LNCAP (cell line): ENCODE measurements around the gene TAF11L13.
"Not testable (repeated sequence)": the region's sequence is repeated elsewhere in the genome, so short reads cannot be mapped to it uniquely, and the experiment has no call there.

ENCODE experiments used
- TF ChIP-seq, protein P1 (sequence below): fragments of 450-650 bp; IDR thresholded peaks from 2 replicates; pipeline ENCODE4 v1.5.1; 2017; ENCODE audit warnings: mild to moderate bottlenecking

The TAF11L13 gene

GRCh38 chr5:17631788-17632187, at the start of gene TAF11L13:
Gene TAF11L13, plus strand, starts transcription at chr5:17632088.
- TF ChIP-seq, protein P1, sequence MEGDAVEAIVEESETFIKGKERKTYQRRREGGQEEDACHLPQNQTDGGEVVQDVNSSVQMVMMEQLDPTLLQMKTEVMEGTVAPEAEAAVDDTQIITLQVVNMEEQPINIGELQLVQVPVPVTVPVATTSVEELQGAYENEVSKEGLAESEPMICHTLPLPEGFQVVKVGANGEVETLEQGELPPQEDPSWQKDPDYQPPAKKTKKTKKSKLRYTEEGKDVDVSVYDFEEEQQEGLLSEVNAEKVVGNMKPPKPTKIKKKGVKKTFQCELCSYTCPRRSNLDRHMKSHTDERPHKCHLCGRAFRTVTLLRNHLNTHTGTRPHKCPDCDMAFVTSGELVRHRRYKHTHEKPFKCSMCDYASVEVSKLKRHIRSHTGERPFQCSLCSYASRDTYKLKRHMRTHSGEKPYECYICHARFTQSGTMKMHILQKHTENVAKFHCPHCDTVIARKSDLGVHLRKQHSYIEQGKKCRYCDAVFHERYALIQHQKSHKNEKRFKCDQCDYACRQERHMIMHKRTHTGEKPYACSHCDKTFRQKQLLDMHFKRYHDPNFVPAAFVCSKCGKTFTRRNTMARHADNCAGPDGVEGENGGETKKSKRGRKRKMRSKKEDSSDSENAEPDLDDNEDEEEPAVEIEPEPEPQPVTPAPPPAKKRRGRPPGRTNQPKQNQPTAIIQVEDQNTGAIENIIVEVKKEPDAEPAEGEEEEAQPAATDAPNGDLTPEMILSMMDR: not testable (repeated sequence)

DNA sequence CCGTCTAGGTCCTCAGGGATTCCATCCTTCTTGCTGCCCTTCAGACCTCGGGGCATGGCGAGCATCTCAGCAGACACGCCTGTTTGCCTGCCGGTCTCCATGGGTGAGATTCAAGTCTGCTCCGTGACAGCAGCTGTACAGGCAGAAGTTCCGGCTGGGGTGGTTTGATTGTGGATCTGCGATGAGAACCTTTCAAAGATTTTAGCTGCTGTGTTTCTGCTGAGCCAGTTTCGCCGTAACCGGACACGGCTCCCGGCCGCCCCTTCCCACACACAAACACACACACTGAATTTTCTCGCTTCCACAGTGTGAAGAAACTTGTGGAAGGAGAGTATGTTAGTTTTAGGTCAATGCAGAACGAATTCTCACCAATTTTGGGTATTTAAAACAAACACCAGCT, 46.2 kb upstream of the TAF11L13 start, which contains the start of gene TAF11L7:
TSS of gene TAF11L7 (minus strand) at position 101 of the 400 bp plus-strand sequence.
- TF ChIP-seq, protein P1: not testable (repeated sequence)

GRCh38 chr5:17590860-17591259, 41.0 kb upstream of the TAF11L13 start, which contains the start of gene TAF11L8:
Gene TAF11L8, minus strand, starts transcription at chr5:17590960.
- TF ChIP-seq, protein P1: not testable (repeated sequence)

DNA sequence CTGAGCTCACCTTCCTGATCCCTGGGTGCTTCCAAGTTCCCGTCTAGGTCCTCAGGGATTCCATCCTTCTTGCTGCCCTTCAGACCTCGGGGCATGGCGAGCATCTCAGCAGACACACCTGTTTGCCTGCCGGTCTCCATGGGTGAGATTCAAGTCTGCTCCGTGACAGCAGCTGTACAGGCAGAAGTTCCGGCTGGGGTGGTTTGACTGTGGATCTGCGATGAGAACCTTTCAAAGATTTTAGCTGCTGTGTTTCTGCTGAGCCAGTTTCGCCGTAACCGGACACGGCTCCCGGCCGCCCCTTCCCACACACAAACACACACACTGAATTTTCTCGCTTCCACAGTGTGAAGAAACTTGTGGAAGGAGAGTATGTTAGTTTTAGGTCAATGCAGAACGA, 37.6 kb upstream of the TAF11L13 start, which contains the start of gene TAF11L9:
TSS of gene TAF11L9 (minus strand) at position 140 of the 400 bp plus-strand sequence.
- TF ChIP-seq, protein P1: not testable (repeated sequence)

DNA sequence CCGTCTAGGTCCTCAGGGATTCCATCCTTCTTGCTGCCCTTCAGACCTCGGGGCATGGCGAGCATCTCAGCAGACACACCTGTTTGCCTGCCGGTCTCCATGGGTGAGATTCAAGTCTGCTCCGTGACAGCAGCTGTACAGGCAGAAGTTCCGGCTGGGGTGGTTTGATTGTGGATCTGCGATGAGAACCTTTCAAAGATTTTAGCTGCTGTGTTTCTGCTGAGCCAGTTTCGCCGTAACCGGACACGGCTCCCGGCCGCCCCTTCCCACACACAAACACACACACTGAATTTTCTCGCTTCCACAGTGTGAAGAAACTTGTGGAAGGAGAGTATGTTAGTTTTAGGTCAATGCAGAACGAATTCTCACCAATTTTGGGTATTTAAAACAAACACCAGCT, 34.2 kb upstream of the TAF11L13 start, which contains the start of gene TAF11L10:
TSS of gene TAF11L10 (minus strand) at position 101 of the 400 bp plus-strand sequence.
- TF ChIP-seq, protein P1: not testable (repeated sequence)

GRCh38 chr5:17603880-17604279, 28.0 kb upstream of the TAF11L13 start, which contains the start of gene TAF11L11:
Gene TAF11L11, plus strand, starts transcription at chr5:17604183.
- TF ChIP-seq, protein P1: not testable (repeated sequence)

DNA sequence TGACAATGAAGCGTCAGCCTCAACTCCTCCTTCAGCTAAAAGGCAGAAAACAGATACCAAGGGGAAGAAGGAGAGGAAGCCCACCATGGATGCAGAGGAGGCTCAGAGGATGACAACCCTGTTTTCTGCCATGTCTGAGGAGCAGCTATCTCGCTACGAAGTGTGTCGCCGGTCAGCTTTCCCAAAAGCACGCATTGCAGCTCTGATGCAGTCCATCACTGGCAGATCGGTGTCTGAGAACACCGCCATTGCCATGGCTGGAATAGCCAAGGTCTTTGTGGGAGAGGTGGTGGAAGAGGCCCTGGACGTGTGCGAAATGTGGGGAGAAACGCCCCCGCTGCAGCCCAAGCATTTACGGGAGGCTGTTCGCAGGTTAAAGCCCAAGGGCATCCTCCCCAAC, 26.9 kb upstream of the TAF11L13 start:
- TF ChIP-seq, protein P1: no peak

- TF ChIP-seq, protein P1: not testable (repeated sequence)
Observed at GRCh38 chr5:17610092-17610491, 21.8 kb upstream of the TAF11L13 start, which contains the start of gene TAF11L12. Gene TAF11L12, plus strand, starts transcription at chr5:17610392.
